Measurements from ENCODE around the gene HLA-DMA.

HLA-DMA gene

DNA sequence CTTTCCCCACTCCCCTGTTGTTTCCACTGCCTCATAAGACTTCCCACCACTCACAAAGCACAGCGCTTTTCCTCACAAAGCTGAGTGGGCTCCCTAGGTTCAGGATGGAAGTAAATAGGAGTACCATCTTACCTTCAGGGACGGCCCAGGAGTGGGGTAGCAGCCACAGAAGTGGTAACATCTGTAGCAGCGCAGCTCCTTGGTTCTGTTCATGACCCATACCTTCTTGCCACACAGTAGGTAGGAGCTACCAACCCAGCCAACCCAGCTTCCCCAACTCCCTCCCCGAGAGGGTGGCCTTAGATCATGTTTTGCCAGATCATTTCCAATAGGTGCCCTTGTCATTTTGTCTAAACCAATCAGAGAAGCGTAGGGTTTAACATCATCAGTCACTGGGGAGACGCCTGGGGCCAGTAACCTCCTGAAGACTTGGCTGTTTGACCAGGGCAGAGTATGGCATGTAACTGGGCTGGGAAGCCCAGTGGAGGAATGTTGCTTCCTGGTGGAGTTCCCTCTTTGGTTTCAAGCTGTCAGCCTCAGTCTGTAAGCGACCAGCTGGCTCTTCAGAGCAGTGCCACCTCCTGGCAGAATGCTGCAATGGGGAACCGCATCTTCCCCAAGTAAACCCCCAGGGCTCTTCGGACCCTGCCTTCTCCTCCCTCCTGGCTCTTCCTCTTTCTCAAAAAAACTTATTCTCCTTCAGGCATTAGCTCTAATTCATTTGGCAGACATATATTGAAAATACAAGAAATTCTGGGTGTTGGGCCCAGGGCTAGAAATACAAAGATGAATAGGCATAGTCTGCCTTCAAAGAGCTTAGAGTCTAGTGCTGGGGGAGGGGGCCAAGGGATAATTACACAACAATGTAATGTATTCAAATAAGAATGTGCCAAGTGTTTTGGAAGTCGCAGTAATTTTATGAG is at the start of gene HLA-DMA:
Gene HLA-DMA (minus strand): TSS at position 281 of the 923 bp plus-strand sequence. CDS start 61 bp downstream, at position 220.
- peak; percentile 95 for DNase-seq

DNA sequence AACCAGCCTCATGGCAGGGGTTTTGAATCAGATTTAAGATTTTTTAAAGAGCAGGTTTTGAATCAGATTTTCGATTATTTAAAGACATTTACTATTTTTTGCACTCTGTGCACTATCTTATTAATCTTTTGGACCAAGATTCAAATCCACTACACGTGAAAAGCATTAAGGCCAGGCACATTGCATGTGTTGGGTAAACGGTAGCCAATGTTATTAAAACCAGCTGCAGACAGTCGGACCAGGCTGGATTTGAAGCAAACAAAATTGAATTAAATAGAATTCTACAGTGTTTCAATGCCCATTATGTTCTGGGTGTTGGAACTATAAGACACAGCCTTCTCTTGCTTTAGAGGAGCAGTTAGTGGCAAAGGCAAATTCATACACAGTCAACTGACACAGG is 48.8 kb upstream of the HLA-DMA start:
- no peak for DNase-seq

DNA sequence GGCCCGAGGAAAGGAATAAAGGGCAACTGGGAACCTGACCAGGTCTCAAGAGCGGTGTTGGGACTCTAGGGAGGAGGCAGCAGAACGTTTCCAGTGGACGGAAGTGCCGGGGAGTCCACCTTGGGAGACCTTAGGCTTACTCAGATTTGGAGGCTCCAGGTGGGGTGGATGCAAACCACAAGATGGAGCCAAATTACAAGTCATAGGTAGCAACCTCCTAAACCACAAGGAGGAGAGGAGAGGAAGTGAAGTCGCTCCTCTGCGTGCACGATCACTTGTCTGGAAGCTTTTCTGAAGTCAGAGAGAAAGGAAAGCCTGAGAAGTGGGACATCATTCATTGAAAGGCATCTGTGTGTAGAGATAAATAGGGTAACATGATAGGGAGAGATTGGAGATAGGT is 47.2 kb upstream of the HLA-DMA start:
- DNase-seq: peak; percentile 48

DNA sequence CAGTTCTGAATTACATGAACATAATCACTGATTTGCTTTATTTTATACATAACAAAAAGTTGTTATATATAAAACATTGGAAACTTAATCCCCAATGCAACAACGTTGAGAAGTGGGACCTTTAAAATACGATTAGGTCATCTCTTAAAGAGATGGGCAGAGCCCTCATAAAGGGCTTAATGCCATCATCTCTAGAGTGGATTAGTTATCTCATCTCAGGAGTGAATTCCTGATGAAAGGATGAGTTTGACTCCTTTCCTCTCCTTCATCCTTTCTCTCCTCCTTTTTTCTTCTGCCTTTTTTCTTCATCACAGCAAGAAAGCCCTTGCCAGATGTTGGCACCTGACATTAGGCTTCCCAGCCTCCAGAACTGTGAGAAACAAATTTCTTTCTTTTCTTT is 42.6 kb upstream of the HLA-DMA start:
- no peak for DNase-seq

DNA sequence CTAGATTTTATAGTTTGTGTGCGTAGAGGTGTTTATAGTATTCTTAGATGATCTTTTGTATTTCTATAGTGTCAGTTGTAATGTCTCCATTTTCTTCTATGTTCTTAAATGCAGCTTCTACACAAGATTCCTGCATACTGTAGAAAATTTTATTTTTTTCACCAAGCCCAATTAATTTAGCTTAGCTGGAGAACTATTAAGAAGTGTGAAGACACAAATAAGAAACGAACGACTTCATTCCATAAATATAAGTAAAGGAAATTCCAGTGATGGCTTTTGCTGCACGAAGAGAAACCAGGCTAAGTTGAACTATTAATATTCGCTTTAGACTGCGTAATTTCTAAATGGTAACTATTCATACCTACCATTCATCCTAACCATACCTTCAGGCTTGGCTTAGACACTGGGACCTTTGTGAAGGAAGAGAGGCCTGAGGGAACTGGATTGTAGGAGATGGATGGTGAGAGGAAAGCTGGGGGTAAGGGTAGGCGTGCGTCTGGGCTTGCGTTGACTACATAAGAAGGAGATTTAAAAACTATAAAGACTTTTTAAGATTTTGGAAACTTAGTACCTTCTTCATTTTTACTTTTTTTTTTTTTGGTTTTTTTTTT is 40.6 kb upstream of the HLA-DMA start:
- DNase-seq: no peak

DNA sequence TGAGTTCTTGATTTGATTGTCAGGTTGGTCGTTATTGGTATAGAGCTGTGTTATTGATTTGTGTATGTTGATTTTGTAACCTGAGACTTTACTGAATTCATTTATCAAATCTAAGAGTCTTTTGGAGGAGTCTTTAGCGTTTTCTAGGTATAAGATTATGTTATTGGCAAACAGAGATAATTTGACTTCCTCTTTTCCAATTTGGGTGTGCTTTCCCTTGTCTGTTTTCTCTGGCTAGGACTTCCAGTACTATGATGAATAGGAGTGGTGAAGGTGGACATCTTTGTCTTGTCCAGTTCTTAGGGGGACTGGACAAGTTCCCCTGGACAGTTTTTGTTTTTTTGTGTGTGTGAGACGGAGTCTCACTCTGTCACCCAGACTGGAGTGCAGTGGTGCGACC is 39.1 kb upstream of the HLA-DMA start:
- DNase-seq: no peak

DNA sequence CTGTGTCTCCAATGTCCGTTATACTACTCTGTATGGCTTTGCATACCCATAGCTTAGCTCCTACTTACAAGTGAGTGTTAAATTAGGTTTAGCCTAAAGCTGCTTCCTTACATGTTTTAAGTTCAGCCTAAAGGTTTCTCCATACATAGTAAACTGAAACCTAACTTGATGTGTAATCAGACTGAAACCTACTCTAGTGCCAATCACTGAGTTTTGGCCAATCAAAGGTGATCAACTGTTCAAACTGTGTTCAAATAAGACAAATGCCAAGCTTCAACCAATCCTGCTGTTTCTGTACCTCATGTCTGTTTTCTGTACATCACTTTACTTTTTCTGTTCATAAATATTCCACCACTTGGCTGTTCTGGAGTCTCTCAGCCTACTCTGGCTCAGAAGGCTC is 36.5 kb upstream of the HLA-DMA start:
- DNase-seq: no peak

DNA sequence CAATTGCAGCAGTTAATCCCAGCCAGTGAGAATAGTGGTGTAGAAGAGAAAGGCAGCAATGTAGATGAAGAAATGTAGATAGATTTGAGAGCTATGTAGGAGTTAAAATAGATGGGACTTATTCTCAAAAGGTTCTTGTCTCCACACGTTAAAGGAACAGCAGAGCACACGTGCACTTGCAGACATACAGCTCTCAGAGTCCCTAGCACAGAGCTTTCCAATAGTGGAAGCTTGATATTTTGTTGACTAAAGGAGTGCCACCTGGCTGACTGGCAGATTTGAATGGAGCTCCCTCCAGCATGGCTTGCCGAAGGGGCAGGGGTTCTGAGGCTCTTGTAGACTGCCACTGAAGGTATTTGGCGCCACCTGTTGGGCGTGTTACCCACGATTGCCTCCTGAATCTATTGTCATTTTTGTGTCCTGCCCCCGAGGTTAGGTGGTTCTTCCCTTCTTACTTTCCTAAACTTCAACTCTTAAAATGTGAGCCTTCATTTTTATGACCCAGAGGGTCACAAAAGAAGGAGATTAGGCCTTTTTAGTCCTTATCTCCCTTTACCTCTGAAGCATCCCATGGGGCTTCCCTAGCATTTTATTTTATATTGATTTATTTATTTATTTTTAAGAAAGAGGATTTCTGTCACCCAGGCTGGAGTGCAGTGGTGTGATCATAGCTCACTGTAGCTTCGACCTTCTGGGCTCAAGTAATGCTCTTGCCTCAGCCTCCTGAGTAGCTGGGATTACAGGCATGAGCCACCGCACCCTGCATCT is 31.9 kb upstream of the HLA-DMA start:
- DNase-seq: peak; percentile 91

DNA sequence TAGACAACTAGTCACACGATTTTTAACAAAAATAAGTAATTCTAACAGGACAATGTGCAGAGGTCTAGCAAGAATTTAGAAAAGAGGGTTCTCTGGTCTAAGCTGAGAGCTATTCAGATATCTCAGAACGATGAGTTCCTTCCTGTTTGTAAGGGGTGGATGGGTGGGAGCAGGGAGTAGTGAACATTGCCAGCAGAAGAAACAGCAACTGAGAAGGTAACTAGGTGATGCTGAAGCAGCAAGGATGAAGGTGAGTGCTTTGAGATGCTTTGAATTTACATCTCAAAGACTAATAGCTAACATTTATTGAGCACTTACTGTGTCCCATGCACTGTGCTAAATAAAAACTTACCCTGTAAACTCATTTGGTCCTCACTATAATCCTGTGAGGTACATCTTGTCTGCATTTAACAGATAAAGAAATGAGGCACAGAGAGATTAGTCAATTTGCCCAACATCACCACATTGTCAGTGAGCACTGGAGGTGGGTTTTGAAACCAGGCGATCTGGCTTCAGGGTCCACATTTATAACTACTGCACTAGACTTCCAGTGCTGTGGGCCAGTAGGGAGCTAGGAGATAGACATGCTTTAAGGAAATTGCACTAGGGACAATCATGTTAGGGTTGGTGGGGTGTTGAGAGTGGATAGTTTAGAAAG is 31.2 kb upstream of the HLA-DMA start:
- DNase-seq: no peak

DNA sequence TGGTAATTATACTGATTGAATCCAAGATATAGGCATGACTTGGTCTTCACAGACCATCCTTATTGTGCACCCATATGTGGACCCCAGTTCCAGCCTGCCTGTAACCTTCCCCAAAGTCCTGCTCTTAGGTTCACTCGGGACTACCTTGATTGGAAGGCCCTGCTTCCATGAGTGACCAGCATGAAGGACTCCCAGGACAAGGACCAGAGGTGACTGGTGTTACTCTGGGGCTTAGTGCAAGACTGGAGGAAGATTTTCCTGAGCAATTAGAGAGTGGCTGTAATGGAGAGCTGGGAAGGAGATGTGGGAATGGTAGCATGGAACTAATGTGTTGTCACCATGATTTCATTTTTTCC is 30.6 kb upstream of the HLA-DMA start:
- DNase-seq: no peak

DNA sequence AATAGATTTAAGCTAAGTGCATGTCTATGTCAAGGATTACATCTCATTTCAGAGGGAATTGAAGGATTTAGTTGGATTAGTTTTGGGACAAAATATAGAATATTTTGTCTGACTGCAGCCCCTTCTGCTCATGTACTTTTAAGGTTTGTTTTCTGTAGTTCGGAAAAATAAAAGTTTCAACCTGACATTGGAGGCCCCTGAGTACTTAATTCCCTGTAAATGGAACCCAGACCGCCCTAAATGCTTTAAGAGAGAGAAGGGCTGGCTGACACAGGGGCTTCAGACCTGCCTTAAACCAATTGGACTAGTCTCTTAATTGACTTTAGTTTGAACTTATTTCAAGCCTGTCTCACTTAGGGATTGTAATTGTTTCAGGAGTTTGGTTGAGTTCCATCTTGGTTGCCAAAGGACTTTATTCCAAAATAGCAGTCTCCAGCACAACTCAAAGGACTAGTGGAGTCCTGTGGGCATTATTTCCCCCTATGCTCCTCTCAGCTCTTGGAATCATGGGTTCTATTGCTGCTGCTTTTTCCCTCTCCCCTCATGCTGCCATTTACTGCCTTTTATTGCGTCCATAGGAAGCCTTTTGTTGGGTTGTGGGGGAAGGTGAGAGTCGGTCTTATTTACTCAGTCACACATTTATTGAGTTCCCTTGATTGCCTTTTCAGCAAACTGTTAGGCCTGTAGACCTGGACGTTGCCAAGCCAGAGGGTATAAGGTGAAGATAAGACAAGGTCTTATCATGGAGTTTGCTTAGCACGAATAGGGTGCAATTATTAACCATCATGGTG is 30.0 kb upstream of the HLA-DMA start:
- no peak for DNase-seq

DNA sequence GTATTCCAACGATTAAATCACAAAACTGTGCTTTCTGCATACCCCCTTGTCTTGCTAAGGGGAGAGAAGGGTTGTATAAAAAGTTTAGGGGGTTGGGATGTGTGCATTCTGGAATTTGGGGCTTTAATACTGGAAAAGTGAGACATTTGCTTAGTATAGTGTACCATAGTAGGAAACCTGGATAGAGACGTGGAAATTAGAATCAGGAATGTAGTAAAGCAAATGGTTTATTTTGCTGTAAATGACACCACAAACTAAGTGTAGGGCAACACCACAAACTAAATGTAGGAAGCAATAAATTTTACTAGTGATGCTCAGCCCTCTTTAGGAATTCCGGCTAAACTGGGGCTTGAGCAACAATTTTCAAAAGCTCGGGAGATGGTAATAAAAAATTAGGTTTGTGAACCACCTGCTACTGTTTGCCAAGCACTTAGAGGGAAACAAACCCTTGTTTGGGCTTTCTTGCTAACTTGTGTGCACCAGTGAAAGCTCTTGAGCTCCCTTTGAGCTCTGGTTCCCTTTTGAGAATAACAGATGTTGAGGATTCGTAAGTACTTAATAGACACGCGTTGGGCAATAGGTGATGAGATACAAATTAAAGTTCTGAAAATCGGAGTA is 29.3 kb upstream of the HLA-DMA start:
- DNase-seq: no peak

DNA sequence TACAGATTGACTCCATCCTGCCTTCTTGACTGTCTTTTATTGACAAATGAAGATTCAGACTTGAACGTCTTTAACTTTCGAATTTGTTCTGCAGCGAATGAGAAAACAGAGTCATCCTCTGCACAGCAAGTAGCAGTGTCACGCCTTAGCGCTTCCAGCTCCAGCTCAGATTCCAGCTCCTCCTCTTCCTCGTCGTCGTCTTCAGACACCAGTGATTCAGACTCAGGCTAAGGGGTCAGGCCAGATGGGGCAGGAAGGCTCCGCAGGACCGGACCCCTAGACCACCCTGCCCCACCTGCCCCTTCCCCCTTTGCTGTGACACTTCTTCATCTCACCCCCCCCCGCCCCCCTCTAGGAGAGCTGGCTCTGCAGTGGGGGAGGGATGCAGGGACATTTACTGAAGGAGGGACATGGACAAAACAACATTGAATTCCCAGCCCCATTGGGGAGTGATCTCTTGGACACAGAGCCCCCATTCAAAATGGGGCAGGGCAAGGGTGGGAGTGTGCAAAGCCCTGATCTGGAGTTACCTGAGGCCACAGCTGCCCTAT is 27.7 kb upstream of the HLA-DMA start:
- DNase-seq: no peak

DNA sequence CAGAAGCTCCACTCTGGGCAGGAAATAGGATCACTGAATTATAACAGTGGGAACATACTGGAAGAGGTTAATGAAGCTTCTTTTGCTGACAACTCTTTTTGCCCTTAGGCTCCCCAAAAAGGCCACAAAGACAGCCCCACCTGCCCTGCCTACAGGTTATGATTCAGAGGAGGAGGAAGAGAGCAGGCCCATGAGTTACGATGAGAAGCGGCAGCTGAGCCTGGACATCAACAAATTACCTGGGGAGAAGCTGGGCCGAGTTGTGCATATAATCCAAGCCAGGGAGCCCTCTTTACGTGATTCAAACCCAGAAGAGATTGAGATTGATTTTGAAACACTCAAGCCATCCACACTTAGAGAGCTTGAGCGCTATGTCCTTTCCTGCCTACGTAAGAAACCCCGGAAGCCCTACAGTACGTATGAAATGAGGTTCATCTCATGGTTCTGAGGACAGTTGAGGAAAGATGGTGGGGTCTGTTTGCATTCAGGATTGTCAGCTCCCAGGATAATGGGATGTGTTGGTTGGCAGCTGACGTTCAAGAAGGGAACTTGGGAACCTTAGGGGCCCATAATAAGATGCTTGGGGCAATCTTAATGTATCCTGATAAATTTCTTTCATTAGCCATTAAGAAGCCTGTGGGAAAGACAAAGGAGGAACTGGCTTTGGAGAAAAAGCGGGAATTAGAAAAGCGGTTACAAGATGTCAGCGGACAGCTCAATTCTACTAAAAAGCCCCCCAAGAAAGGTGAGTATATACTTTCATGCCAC is 27.0 kb upstream of the HLA-DMA start:
- no peak for DNase-seq

DNA sequence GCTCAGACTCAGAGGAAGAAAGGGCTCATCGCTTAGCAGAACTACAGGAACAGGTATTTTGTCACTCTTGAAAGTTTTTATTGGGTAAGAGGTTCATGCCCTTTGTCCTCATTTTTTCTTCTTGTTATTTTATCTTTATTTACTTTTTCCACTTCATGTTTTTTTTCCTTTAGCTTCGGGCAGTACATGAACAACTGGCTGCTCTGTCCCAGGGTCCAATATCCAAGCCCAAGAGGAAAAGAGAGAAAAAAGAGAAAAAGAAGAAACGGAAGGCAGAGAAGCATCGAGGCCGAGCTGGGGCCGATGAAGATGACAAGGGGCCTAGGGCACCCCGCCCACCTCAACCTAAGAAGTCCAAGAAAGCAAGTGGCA is 25.0 kb upstream of the HLA-DMA start:
- DNase-seq: no peak

DNA sequence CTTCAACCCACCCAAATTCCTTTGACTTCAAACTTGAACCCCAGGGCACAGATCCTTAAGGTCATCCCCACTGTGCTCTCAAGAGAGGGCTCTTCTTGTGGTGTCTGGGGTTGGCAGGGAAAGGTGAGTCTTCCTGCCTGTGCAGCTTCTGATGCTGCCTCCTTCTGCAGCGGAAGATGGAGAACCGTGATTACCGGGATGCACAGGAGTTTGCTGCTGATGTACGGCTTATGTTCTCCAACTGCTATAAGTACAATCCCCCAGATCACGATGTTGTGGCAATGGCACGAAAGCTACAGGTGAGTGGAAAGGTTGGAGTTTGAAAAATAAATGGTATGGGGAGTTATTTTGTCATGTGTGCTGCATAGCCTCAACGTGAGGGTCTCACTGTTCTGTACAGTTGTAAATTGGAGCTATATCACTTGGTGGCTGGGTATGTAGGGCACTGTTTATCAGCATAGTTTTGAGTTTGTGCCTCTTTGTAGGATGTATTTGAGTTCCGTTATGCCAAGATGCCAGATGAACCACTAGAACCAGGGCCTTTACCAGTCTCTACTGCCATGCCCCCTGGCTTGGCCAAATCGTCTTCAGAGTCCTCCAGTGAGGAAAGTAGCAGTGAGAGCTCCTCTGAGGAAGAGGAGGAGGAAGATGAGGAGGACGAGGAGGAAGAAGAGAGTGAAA is 24.5 kb upstream of the HLA-DMA start:
- DNase-seq: no peak

DNA sequence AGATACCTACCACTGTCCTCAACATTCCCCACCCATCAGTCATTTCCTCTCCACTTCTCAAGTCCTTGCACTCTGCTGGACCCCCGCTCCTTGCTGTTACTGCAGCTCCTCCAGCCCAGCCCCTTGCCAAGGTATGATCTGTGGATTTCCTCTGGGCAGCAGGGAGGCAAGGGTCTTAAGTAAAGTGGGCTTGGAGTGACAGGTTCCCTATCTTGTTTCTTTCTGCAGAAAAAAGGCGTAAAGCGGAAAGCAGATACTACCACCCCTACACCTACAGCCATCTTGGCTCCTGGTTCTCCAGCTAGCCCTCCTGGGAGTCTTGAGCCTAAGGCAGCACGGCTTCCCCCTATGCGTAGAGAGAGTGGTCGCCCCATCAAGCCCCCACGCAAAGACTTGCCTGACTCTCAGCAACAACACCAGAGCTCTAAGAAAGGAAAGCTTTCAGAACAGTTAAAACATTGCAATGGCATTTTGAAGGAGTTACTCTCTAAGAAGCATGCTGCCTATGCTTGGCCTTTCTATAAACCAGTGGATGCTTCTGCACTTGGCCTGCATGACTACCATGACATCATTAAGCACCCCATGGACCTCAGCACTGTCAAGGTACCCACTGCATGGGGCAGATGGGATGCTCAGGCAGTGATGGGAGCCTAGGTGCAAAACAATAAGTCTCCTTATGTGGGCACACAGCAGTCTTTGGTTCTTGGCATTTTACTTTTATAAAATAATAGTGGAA is 23.6 kb upstream of the HLA-DMA start:
- no peak for DNase-seq

DNA sequence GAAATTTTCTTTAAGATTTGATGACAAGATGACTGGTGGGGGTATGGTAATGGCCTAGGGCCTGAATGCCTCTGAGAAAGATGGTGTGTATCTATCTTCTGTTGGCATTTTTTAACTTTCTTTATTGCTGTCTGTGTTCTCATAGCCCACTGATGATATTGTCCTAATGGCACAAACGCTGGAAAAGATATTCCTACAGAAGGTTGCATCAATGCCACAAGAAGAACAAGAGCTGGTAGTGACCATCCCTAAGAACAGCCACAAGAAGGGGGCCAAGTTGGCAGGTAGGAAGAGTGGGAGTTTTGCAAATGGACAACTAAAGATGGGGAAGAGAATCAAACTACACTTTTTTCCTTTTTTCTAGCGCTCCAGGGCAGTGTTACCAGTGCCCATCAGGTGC is 23.0 kb upstream of the HLA-DMA start:
- DNase-seq: no peak

DNA sequence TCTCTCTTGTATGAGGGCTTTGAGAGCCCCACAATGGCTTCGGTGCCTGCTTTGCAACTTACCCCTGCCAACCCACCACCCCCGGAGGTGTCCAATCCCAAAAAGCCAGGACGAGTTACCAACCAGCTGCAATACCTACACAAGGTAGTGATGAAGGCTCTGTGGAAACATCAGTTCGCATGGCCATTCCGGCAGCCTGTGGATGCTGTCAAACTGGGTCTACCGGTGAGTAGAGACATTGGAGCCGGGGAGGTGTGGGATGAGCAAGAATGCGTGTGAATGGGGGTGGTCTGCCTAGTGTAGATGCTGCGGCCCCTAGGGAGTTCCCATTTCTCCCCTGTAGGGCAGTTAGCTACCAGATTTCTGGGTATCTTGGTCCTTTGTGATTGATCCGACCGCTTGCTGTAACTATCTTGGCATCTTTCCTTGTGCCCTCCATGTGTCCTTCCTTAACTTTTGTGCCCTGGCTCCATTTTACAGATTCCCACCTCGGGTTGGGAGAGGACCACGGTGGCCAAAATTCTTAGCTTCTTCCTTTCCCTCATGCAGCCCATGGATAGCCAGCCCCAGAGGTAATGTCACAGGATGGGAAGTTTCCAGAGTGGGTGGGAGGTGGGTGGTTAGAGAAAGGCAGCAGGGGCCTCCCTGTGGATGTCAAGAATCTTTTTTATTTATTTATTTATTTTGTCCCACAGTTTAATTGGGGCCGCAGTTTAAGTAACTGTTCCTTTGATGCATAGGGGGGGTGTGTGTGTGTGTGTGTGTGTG is 21.8 kb upstream of the HLA-DMA start:
- no peak for DNase-seq
